ENCODE data around the gene DPP6. TPM values are rescaled to one million over a fixed set of nuclear protein-coding genes. Genes with fewer than 3 reads are reported as not detected.

Gene DPP6
- total and polyA plus RNA-seq, 9 of the 15 experiments (the other 6 are each of a cell fraction or from before 2014, with no cell fraction given) = not detected

DNA sequence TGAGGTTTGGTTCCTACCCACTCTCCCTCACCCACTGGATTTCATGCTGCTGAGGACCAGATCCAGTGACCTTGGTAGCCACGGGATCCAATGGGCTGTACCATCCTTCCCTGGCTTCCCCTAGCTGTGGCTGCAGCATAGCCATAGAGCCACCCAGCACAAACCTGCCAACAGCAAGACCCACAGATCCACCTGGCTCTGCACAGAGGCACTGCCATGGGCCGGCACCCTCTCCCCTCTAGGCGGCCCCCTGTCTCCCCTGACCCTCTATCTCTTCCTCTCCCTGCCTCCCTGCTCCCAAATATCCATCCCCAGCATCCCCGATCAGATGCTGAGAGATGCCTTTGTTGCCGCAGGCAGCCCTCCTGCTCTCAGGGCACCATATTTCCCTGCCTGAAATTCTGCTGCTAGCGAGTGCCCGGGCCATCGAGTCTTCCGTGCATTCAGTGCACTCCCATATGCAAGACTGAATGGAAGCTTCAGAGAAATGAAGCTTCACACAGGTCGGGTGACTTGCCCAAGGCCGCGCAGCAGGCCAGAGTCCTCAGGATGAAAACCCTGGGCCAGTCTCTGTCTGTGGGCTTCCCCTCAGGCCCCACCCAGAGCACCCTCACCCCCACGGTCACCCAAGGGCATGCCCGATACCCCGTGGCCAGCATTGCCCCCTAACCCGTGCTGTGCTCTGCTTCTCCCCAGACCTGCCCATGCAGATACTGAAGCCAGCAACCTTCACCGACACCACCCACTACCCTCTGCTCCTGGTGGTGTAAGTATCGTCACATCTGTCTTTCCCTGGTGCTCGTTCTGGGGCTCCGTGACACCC, 819.9 kb downstream of the DPP6 start:
- Histone ChIP-seq H3K9me1 (ENCODE audit: control insufficient read depth, insufficient read depth, low read length) (no peaks in the 10 kb centered on the region), H3K9ac (ENCODE audit: insufficient read depth in 1 of 2, low read depth in 2 of 2, low read length in 2 of 2) (no peak overlapping the region), H4K20me1 (replicated peaks; ENCODE audit: control insufficient read depth, insufficient read depth, low read length) (peaks cover 11% of the 10 kb centered on the region; the same call in 1 of the 2 replicates), H3K27ac (ENCODE audit: extremely low read depth, low read depth, low read length) (no peak overlapping the region), H3K9me3 (replicated peaks; ENCODE audit: control insufficient read depth, insufficient read depth, low read depth, low read length) (no peaks in the 10 kb centered on the region), H2AFZ (ENCODE audit: low read depth, low read length) (no peak overlapping the region), H3K27me3 (ENCODE audit: control insufficient read depth in 2 of 2, insufficient read depth in 2 of 2, low read length in 2 of 2) (peaks cover 73 to 90% of the 10 kb centered on the region in 2 experiments), H3K4me3 (no peak overlapping the region), H3K36me3 (ENCODE audit: control insufficient read depth, insufficient read depth, low read length) (no peaks in the 10 kb centered on the region), H3K4me1 (replicated peaks in 1 of 2; ENCODE audit: control insufficient read depth in 2 of 2, insufficient read depth in 2 of 2, low read length in 2 of 2) (peaks cover 0 to 4% of the 10 kb centered on the region in 2 experiments; a peak in 1 of 5 replicates), H3K4me2 (ENCODE audit: insufficient read depth, low read length) (no peak overlapping the region), H3K79me2 (ENCODE audit: control insufficient read depth, insufficient read depth, low read length) (no peaks in the 10 kb centered on the region)
- ATAC-seq = no peak
- DNase-seq (ENCODE audit: extremely low read depth in 1 of 4, low spot score in 3 of 4) = no peak
- in situ Hi-C loops (cut with MboI) = no loop called here
- CTCF ChIA-PET (ENCODE audit: low intra/inter-chr PET ratio) = no interaction called here
- BruUV-seq (replicated peaks) = no TSS peak
- FAIRE-seq = no peak
- no peak for TF ChIP-seq KAT7 (CRISPR knock-in tag; IDR thresholded peaks at IDR 0.05; ENCODE audit: borderline replicate concordance)
- TF ChIP-seq, protein P1, sequence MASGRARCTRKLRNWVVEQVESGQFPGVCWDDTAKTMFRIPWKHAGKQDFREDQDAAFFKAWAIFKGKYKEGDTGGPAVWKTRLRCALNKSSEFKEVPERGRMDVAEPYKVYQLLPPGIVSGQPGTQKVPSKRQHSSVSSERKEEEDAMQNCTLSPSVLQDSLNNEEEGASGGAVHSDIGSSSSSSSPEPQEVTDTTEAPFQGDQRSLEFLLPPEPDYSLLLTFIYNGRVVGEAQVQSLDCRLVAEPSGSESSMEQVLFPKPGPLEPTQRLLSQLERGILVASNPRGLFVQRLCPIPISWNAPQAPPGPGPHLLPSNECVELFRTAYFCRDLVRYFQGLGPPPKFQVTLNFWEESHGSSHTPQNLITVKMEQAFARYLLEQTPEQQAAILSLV (tag; IDR thresholded peaks at IDR 0.05) = no peak
- no peak for TF ChIP-seq ZNF274 (IDR thresholded peaks at IDR 0.05; ENCODE audit: borderline replicate concordance, low read depth, low read length)
- TF ChIP-seq, protein P2, sequence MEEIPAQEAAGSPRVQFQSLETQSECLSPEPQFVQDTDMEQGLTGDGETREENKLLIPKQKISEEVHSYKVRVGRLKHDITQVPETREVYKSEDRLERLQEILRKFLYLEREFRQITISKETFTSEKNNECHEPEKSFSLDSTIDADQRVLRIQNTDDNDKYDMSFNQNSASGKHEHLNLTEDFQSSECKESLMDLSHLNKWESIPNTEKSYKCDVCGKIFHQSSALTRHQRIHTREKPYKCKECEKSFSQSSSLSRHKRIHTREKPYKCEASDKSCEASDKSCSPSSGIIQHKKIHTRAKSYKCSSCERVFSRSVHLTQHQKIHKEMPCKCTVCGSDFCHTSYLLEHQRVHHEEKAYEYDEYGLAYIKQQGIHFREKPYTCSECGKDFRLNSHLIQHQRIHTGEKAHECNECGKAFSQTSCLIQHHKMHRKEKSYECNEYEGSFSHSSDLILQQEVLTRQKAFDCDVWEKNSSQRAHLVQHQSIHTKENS (CRISPR knock-in tag; IDR thresholded peaks at IDR 0.05) = no peak
- TF ChIP-seq ZNF589 (CRISPR knock-in tag; IDR thresholded peaks at IDR 0.05; ENCODE audit: low read depth) = no peak
- TF ChIP-seq, protein P3, sequence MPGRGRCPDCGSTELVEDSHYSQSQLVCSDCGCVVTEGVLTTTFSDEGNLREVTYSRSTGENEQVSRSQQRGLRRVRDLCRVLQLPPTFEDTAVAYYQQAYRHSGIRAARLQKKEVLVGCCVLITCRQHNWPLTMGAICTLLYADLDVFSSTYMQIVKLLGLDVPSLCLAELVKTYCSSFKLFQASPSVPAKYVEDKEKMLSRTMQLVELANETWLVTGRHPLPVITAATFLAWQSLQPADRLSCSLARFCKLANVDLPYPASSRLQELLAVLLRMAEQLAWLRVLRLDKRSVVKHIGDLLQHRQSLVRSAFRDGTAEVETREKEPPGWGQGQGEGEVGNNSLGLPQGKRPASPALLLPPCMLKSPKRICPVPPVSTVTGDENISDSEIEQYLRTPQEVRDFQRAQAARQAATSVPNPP (IDR thresholded peaks at IDR 0.05; ENCODE audit: borderline replicate concordance, insufficient read depth, insufficient read length) = no peak
- TF ChIP-seq HNRNPLL (IDR thresholded peaks at IDR 0.05; ENCODE audit: low read depth, low read length, poor library complexity, severe bottlenecking) = no peak
- TF ChIP-seq EP300 (IDR thresholded peaks at IDR 0.05; ENCODE audit: low read length) = no peak
- no peak for TF ChIP-seq SREBF2 (CRISPR knock-in tag; IDR thresholded peaks at IDR 0.05)
- TF ChIP-seq PML (IDR thresholded peaks at IDR 0.05; ENCODE audit: low read length) = no peak
- POLR2A ChIA-PET = interaction anchor here (0.7 kb wide), 1 partner anchor 95 kb away, joined by 3 read pairs; no protein-coding TSS in a partner anchor
- intact Hi-C loops (cut with micrococcal nuclease) = no loop called here
- 3% methylated on average over 20 of the region's 20 CpGs for WGBS (ENCODE audit: insufficient coverage, low coverage, missing lambda C conversion rate)
